Measurements from ENCODE around the gene FOXL3.
"Not testable (repeated sequence)": the region's sequence is repeated elsewhere in the genome, so short reads cannot be mapped to it uniquely, and the experiment has no call there.

FOXL3 gene

GRCh38 chr7:292226-292625, 2.3 kb downstream of the FOXL3 start:
- no peak for FAIRE-seq

GRCh38 chr7:292826-293225, 2.9 kb downstream of the FOXL3 start:
- FAIRE-seq = no peak

GRCh38 chr7:293681-294439, 3.9 kb downstream of the FOXL3 start:
- FAIRE-seq = no peak

DNA sequence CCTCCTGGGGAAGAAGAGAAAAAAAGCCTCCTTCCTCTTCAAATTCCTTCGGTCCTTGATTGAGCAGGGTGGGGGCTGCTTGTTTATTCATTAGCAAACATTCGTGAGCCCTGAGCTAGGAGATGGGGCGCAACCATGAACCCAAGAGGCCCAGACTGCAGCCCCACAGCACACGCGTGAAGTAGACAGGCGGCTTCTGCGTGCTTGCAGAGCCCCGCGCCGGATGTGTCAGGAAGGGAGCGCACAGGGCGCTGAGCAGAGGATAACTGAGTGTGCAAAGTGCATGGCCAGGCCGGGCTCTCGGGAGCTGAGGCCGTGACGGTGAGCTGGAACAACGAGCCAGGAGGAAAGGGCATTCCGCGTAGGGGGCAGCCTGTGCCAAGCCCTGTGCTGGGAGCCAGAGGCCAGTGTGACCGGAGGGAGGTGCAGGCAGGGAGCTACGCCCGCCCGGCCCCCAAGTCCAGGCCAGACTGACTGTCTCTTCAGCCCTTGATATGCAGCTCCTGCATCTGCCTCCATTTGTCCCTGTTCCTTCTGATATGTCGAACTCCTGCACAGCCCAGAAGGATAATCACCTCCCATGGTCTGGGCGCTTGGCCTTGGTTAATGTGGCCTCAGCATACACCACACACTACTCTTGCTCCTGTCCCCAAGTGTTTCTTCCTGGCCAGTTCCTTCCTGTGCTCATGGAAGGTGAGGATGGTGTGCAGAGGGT, 4.6 kb downstream of the FOXL3 start:
- no peak for FAIRE-seq

GRCh38 chr7:295155-296154, 5.5 kb downstream of the FOXL3 start:
- no peak for FAIRE-seq

GRCh38 chr7:296373-296945, 6.5 kb downstream of the FOXL3 start:
- no peak for FAIRE-seq

GRCh38 chr7:297141-297540, 7.2 kb downstream of the FOXL3 start:
- FAIRE-seq = not testable (repeated sequence)

DNA sequence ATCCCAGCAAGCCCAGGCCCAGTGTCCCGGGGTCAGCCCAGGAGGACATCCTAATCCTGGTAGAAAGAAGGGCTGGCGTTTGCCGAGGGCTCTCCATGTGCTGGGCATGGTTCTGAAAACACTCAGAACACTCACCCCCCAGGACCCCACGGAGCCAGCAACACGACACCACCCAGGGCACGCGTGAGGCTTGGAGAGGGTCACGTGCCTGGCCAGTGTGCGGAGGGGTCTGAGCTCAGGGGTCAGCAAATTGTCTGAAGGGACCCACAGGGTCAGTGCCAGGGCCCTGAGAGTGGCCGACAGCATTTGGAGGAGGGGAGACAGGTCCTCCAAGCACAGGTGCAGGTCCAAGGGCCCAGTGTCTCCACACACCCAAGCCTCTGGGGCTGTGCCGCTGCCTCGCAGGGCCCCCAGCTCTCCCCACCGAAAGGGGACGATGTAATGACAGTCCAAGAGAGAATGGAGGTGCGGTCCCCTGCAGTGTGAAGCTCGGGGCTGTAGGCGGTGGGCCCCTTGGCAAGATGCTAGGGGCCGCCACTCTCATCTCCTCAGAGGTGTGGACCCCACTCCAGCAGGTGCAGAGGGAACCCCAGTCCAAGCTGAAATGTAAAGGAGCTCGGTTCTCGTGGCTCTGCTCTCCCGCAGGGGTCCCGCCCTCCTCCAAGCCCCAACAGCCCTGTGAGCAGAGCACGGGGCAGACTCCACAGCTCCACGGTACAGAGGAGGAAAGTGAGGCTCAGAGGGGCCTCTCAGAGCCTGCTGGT, 7.8 kb downstream of the FOXL3 start:
- FAIRE-seq = no peak

- FAIRE-seq = no peak
Measured at GRCh38 chr7:298375-298702, 8.4 kb downstream of the FOXL3 start.

GRCh38 chr7:298743-299142, 8.8 kb downstream of the FOXL3 start:
- no peak for FAIRE-seq

- FAIRE-seq = no peak
Measured at GRCh38 chr7:299169-299568, 9.2 kb downstream of the FOXL3 start.

GRCh38 chr7:299628-300027, 9.7 kb downstream of the FOXL3 start:
- FAIRE-seq = no peak

GRCh38 chr7:300048-300447, 10.1 kb downstream of the FOXL3 start:
- FAIRE-seq = no peak

- no peak for FAIRE-seq
Measured at GRCh38 chr7:300546-301290, 10.7 kb downstream of the FOXL3 start.

GRCh38 chr7:301291-302053, 11.5 kb downstream of the FOXL3 start:
- FAIRE-seq = no peak

- FAIRE-seq = no peak
Measured at GRCh38 chr7:302054-302992, 12.4 kb downstream of the FOXL3 start.

GRCh38 chr7:303425-303824, 13.5 kb downstream of the FOXL3 start:
- FAIRE-seq = no peak

DNA sequence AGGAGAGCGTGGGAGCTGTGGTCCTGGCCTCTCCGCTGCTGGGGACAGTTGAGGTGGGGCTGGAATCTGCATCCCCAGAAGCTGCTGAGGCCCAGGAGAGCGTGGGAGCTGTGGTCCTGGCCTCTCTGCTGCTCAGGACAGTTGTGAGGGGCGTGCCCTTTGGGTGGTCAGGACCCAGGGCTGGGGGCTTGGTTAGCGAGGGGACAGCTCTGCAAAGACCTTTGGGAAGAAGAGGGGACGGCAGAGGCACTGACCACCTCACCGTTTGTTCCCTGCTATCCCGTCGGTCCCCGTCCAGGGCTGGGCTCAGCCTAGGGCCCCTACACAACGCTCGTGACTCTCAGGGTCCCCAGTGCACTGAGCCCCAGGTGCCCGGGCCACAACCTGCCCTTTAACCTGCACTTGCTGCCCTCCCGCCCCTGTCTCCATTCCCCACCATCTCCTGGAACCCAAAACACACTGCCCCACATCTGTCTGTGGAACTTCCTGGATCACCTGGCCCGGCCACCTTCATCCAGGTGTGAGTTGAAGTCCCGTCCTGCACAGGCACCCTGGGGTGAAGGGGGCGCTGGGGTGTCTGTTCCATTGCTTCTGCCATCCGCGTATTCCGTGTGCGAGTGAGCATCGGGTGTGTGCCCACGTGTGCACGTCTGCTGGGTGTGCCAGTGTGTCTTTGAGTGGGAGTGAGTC, 14.1 kb downstream of the FOXL3 start:
- FAIRE-seq = no peak
